Measurements from ENCODE around the gene AIFM3. TPM values are rescaled to one million over a fixed set of nuclear protein-coding genes. Genes with fewer than 3 reads are reported as not detected.
A peak's percentile ranks its signal among the peaks of the same experiment; 100 is the strongest.

The AIFM3 gene
- total RNA-seq, 1 donor from 2014 or later, result 5.7 TPM

GRCh38 chr22:21014726-21015465, 47.8 kb downstream of the AIFM3 start, which contains the start of gene P2RX6:
Gene P2RX6, plus strand, starts transcription at chr22:21015165. Its CDS starts 10 bp downstream, at chr22:21015175.
- peak; percentile 60 for ATAC-seq
- no peaks in the 10 kb centered on the region for H3K27me3 ChIP-seq
- no peak for DNase-seq
- no peaks in the 10 kb centered on the region for H3K9me3 ChIP-seq
- intact Hi-C loops (cut with DNase I), result no loop called here
- H3K4me3 ChIP-seq, result peak within 1 kb of the TSS; percentile 53
- peaks cover 17% of the 10 kb centered on the region for H3K4me1 ChIP-seq
- no peak for TF ChIP-seq CTCF (IDR thresholded peaks at IDR 0.05)
- H3K36me3 ChIP-seq, result no peaks in the 10 kb centered on the region
- H3K27ac ChIP-seq, result peak within 1 kb of the TSS; percentile 70

GRCh38 chr22:21015466-21016006, 48.5 kb downstream of the AIFM3 start:
- intact Hi-C loops (cut with DNase I), result no loop called here
- peak overlapping the region; percentile 70 for H3K27ac ChIP-seq
- DNase-seq, result no peak
- no peaks in the 10 kb centered on the region for H3K9me3 ChIP-seq
- no peaks in the 10 kb centered on the region for H3K36me3 ChIP-seq
- TF ChIP-seq CTCF (IDR thresholded peaks at IDR 0.05), result no peak
- peaks cover 17% of the 10 kb centered on the region for H3K4me1 ChIP-seq
- ATAC-seq, result no peak
- H3K4me3 ChIP-seq, result no peak overlapping the region
- H3K27me3 ChIP-seq, result no peaks in the 10 kb centered on the region

- DNase-seq (no peak), ATAC-seq (no peak)
- H3K27ac ChIP-seq, result no peak overlapping the region
- peaks cover 17% of the 10 kb centered on the region for H3K4me1 ChIP-seq
- H3K36me3 ChIP-seq, result no peaks in the 10 kb centered on the region
- no peaks in the 10 kb centered on the region for H3K9me3 ChIP-seq
- intact Hi-C loops (cut with DNase I), result no loop called here
- TF ChIP-seq CTCF (IDR thresholded peaks at IDR 0.05), result no peak
- no peaks in the 10 kb centered on the region for H3K27me3 ChIP-seq
- H3K4me3 ChIP-seq, result no peak overlapping the region
Measured at GRCh38 chr22:21016644-21017420, 49.8 kb downstream of the AIFM3 start.

- Histone ChIP-seq H3K4me1 (peaks cover 17% of the 10 kb centered on the region), H3K27ac (no peak overlapping the region), H3K36me3 (no peaks in the 10 kb centered on the region), H3K4me3 (no peak overlapping the region), H3K9me3 (no peaks in the 10 kb centered on the region), H3K27me3 (no peaks in the 10 kb centered on the region)
- intact Hi-C loops (cut with DNase I), result no loop called here
- DNase-seq (no peak), ATAC-seq (no peak)
- TF ChIP-seq CTCF (IDR thresholded peaks at IDR 0.05), result no peak
Measured at GRCh38 chr22:21018314-21018713, 51.3 kb downstream of the AIFM3 start.

GRCh38 chr22:21020802-21021429, 53.9 kb downstream of the AIFM3 start:
- ATAC-seq (peak; percentile 28), DNase-seq (no peak)
- H3K9me3 ChIP-seq, result no peaks in the 10 kb centered on the region
- no peaks in the 10 kb centered on the region for H3K4me1 ChIP-seq
- H3K27ac ChIP-seq, result no peak overlapping the region
- H3K27me3 ChIP-seq, result no peaks in the 10 kb centered on the region
- H3K4me3 ChIP-seq, result no peak overlapping the region
- TF ChIP-seq CTCF (IDR thresholded peaks at IDR 0.05), result peak; percentile 14
- H3K36me3 ChIP-seq, result no peaks in the 10 kb centered on the region
- intact Hi-C loops (cut with DNase I), result no loop called here
